DND-41 (cell line): ENCODE results near the gene SLC22A7.

Experiments
- CTCF ChIP-seq: IDR thresholded peaks from 2 replicates; pipeline ENCODE4 v1.5.1; 2012; ENCODE audit warnings: borderline replicate concordance, low read length, moderate library complexity, mild to moderate bottlenecking; ENCODE audit not compliant: poor library complexity, severe bottlenecking; ENCODE audit errors: extremely low read depth
- EZH2 ChIP-seq: IDR thresholded peaks from 3 replicates; pipeline ENCODE4 v1.6.1; 2012; ENCODE audit warnings: borderline replicate concordance, low read depth, mild to moderate bottlenecking, moderate library complexity, low read length, inconsistent platforms; ENCODE audit not compliant: severe bottlenecking

- TF ChIP-seq CTCF (no peak), EZH2 (no peak)
Measured at GRCh38 chr6:43303751-43304331, 5.8 kb downstream of the SLC22A7 start.
